Activated effector memory CD4-positive, alpha-beta T cell treated with anti-CD3 and anti-CD28 coated beads, Interleukin-2, amount 50 U/mL, for 16 hours (primary cell): Measurements from ENCODE around the gene RBFOX2.

Experiments
- DNase-seq: peaks from one replicate; pipeline ENCODE4 v3.0.0-alpha.2; 2020

Gene RBFOX2

DNA sequence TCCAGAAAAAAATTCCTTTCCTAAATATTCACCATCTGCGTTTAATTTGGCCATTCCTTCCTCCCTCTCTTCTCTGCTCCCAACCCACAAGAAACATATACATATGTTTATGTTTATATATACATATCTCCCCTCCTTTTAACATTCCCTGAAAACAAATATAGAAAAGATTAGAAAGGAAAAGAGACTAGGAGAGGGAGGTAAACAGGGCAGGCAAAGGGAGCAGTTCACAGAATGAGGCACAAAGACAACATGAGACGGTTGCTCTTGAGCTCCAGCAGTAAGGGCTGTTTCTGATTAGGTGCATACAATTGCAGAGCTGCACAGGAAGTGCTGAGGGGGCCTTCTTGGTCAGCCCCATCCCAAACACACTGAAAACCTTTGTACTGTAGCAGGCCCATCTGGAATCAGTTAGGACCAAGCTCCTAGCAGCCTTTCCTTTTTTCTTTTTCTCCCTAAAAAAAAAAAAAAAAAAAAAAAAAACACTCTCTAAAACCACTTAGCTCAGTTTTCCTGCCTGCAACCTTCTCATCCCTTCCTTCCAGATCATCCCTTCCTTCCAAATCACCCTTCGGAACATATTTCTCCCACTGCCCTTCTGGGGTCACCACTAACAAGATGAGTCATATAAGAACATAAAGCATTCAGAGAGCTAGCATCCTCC is 57.0 kb downstream of the RBFOX2 start:
- DNase-seq: no peak

DNA sequence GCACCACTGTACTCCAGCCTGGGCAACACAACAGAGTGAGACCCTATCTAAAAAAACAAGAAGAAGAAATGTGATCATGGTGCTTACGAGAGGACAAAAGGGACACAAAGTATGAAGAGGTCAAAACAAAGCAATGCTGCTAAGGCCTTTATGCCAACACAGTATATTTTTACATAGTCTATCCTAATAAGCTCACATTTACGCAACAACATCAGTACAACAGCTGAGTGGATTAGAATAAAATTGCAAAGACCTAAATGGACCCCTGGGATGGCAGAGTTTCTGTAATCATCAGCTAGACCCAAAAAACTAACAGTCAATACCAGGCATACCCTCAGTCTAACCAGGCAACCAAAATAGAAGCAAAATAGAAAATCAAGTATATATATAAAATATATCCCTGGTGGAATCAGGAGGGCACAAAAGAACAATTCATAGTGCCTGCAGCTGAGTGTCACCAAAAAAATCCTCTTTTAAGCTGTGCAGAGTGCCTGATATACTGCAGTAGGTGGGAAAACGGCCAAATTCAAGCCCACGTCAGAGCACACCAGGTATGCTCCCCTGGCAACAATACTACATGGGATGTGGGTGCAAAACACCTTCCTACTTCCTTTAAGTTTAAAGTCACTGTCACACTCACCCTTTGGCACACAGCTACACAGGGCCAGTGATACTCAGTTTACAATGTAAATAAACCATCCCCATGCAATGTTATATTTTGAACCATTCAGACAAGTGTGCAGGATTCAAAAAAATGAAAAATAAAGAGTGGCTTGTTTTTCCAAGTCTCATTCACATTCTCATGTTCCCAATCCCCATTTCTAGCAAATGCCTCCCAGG is 57.8 kb downstream of the RBFOX2 start:
- DNase-seq: no peak

DNA sequence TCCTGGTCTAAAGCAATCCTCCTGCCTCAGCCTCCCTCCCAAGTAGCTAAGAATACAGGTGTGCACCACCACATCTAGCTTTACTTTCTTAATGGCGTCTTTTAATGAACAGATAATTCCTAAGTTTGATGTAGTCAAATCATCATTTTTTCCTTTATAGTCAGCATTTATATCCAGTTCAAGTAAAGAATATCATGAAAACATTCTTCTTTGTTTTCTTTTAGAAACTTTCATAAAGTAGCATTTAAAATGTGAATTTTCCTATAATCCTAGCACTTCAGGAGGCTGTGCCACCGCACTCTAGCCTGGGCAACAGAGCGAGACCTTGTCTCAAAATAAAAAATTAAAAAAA is 61.6 kb downstream of the RBFOX2 start:
- DNase-seq: no peak

DNA sequence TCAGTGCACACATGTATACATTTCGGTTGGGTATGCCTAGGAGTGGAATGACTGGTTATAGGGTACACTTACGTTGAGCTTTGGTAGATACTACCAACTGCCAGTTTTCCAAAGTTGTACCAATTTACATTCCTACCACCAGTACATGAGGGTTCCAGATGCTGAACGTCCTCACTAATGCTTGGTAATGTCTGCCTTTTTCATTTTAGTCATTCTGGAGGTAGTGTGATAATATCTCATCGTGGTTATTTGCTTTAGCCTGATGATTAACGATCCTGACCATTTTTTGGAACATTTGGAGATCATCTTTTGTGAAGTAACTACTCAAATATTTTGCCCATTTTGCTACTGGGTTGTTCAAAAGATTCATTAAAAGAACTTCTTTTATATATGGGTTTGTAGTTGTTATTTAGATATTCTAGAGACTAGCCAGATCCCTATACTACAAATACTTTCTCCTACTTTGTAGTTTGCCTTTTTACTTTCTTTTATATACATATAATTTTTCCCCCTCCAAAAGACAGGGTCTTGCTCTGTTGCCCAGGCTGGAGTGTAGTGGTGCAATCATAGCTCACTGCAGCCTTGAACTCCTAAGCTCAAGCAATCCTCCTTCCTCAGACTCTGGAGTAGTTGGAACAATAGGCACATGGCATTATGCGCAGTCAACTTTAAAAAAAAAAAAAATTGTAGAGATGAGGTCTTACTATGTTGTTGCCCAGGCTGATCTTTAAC is 62.1 kb downstream of the RBFOX2 start:
- DNase-seq: no peak

DNA sequence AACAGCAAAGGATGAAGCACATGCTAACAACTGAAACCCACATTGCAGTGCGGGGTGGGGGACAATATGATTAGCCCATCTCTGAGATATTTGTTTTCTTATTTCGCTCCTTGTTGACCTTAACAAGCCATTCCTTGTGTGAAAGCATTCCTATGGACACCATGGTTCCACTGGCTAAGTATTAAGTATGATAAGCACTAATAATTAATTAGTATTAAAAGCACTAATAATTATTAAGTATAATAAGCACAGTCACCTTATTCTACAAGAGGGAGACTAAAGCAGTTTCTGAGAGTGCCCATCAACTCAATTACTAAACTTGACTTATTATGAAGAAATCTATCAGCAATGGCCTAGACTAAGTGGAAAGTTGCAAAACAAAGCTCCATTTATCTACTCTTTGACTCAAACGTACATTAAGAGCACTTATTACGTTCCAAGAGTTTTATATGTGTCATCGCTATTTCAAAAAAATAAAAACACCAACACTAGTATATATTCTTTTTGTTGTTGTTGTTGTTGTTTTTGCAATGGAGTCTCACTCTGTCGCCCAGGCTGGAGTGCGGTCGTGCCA is 65.3 kb downstream of the RBFOX2 start:
- no peak for DNase-seq

DNA sequence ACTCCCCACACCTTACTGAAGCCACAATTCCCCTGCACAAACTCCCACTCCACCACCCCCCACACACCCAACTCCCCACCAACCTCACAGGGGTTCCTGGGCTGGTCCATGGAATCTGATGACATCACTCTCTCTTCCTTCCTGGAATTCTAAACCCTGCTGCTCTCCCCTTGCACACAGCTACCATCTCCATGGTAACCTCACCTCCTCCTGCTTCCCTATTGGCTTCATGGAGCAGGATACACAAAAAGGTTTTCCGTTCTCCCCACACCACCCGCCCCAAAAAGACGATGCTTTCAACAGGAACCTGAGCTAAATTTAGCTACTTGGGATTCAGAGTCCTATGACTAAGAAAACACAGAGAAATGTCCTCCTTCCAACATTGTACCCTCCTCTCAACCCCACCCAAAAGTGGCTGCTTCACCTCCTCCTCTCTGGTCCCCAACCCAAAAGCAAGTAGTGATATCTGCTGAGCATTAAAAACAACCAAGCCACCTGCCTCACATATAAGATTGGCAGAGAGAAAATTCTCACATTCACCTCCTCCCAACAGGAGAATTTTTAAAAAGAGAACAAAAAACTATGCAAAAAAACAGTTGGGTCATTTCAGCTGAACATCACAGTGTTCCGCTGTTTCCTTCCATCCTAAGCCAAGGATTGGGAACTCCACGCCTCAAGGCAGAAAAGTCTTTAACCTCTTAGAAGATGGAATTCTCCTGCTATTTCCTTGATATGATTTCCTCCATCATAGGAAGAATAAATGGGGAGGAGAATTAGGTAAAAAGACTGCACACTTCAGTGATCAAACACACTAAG is 66.9 kb downstream of the RBFOX2 start:
- no peak for DNase-seq

DNA sequence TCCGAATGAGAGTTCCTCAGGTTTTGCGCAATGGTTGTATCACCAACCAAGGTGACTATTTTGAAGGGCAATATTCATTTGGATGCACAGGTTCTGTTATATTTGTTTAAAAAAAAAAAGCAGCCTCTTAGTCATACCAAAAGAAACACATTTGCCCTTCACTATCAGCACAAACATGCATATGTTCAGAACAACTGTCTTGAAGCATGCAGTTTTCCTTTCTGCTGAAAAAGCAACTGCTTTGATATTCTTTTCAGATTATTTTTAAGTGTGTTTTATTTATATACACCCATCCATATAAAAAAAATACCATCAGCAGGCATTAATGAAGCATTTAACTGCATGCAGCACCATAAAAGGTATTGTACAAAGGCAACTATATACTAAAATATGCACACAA is 67.8 kb downstream of the RBFOX2 start:
- DNase-seq: no peak

DNA sequence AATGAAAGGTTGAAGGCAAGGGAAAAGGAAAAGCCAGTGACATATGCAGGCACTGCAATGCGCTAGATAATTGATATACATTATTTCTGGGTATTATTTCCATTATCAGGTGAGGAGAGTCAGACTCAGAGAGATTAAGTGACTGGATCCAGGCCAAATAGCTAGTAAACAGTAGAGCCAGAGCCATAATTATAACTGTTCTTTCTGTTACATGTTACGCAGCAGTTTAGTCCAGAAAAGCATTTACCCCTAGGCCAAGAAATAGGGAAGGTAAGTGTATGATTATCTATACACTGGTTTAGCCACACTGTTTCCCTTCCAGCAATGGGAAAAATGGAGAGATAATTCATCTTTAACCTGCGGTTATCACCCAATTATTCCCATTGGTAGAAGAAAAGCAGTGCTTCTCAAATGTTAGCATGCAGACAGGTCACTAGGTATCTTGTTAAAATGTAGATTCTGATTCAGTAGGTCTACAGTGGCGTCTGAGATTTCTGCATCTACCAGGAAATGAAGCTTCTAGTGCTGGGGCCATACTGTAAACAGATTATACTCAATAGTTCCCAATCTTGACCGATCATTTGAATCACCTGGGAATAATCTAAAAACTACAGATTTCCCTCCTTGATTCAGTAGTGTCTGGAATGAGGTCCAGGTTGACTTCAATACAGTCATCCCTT is 69.4 kb downstream of the RBFOX2 start:
- DNase-seq: no peak

DNA sequence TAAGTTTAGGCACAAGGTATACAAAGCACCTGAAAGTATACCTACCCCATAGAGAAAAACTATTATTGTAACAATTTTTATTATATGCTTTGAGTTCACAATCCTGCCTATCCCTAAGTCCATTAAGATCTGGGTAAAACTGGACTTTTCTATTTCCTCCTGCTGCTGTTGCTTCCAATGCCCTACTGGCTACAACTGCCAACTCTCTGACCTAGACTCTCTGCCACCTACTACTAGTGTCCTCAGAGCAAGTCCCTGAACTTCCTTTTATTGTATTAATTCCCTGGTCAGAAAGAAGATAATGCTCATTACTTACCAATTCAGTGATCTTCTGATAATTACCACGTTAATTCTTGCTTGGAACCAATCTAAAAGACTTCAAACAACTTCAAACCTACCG is 70.3 kb downstream of the RBFOX2 start:
- no peak for DNase-seq

DNA sequence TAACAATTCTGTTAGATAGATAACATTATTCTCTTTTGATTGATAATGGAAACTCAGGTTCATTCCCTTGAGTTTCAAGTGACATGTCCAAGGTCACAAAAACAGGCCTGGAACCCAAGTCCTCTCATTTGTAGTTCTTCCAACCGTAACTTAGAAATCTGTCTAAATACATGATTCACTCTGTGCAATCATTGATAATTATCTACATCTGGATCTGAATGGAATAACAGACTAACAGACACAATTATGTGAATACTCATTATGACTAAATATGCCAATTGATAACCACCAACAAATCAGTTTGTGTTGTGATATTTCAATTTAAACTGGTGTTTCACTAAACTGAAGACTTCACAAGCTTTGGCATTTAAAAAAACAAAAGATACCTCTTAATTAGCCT is 71.0 kb downstream of the RBFOX2 start:
- no peak for DNase-seq

DNA sequence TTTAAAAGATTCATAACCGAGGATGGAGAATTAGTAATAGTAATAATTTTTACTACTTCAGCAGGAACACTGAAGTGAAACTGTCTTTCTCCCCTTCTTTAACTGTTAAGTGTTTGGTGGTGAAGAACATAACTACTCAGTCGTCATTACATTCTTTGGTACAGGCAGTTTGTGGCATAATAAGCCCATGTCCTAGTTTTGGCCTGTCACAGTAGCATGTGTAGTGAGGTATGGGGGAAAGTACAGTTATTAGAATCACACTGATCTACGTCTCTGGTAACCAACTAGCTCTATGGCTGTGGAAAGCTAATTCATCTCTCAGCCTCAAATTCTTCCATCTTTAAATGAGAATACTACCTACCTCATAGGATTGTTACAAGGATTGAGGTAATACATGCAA is 71.8 kb downstream of the RBFOX2 start:
- no peak for DNase-seq

DNA sequence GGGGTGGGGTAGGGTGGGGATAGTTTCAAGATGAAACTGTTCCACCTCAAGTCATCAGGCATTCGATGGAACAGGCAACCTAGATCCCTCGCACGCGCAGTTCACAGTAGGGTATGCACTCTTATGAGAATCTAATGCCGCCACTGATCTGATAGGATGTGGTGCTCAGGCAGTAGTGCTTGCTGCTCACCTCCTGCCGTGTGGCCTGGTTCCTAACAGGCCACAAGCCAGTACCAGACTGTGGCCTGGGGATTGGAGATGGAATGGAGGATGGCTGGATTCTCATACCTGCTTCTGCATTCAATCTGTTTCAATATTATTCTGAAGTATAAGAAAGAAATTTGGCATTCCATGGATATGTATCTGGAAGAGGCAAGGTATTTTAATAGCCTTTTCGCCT is 73.1 kb downstream of the RBFOX2 start:
- DNase-seq: no peak

DNA sequence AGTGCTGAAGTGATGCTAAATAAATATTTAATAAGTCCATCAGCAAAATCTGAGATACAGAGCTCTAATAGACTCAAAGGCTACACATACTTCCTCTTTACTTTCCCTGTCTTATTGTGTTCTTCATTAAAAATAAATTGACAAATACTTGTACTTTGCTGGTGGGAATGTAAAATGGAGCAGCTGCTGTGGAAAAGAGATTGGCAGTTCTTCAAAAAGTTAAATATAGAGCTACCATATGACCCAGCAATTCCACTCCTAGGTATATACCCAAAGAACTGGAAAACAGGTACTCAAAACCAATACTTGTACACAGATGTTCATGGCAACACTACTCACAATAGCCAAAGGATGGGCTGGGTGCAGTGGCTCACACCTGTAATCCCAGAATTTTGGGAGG is 76.0 kb downstream of the RBFOX2 start:
- no peak for DNase-seq

DNA sequence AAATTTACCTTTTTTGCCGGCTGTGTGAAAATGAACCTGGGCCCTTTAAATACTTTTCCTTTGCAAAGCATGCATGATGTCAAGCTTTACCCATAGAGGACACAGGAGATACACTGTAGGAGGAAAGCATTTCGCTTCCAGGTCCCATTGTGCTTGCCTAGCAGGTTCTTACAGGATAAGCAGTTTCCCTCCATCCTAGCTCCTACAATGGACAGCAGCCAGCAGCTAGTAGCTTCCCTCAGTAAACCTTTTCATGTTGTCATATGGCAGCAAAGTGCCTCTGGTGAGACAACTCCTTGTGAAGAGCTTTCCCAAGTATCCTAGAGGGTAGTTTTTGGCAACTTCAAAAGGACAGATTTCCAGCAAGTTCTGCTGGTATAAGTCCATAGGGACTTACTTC is 78.4 kb downstream of the RBFOX2 start:
- no peak for DNase-seq

DNA sequence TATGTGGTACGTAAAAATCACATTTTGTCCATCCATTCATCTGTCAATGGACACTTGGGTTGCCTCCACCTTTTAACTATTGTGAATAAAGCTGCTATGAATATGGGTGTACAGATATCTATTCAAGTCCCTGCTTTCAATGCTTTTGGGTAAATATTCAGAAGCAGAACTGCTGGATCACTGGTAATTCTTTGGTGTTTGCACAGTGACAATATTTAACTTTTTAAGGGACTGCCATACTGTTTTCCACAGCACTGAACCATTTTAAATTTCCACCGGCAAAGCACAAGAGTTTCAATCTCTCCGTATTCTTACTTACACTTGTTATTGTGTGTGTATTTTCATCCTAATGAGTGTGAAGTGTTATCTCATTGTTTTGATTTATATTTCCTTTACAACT is 79.4 kb downstream of the RBFOX2 start:
- DNase-seq: no peak

DNA sequence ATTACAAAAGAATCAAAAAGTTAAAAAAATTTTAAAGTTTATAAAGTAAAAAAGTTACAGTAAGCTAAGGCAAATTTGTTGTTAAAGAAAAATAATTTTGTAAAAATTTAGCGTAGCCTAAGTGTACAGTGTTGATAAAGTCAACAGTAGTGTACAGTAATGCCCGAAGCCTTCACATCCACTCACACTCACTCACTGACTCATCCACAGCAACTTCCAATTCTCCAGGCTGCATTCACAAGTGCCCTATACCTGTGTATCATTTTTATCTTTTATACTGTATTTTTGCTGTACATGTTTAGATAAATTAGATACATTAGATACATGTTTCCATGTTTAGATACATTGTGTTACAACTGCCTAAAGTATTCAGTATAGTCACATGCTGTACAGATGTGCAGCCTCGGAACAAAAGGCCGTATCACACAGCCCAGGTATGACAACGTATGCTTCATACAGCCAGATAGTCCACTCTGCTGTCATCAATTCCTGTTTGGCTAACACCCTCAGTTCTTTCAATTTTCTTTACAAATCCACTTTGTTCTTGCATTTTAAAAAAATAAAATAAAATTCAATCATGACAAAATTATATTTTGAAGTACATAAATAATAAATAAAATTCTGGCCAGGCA is 80.7 kb downstream of the RBFOX2 start:
- no peak for DNase-seq

DNA sequence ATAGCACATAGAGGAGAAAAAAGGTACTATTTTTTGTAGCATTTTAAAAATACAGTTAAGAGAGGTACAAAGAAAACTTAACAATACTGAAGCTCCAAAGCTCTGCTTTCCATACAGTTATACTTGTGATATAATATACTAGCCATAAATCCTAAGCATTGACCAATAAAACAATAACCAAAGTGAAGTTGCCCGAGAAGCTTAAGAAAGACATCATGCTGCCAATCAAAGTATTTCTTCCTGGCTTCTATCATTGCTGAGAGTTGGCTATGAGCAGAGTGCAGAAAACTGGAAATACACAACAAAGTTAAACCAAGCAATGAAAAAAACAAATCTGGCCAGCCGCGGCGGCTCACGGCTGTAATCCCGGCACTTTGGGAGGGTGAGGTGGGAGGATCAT is 84.2 kb downstream of the RBFOX2 start:
- no peak for DNase-seq

DNA sequence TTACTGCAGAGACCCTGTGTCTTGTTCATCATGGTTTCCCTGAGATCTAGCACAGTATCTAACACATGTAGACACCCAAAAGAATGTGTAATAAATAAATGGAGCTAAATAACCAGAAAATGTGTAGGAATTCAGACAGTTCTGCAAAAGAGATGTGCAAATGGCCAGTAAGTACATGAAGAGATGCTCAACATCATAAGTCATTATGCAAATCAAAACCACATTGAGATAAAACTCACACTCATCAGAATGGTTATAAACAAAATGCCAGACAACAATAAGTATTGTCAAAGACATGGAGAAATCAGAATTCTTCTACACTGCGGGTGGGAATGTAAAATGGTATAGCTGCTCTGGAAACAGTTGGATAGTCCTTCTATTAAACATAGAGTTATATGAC is 88.5 kb downstream of the RBFOX2 start:
- DNase-seq: no peak

DNA sequence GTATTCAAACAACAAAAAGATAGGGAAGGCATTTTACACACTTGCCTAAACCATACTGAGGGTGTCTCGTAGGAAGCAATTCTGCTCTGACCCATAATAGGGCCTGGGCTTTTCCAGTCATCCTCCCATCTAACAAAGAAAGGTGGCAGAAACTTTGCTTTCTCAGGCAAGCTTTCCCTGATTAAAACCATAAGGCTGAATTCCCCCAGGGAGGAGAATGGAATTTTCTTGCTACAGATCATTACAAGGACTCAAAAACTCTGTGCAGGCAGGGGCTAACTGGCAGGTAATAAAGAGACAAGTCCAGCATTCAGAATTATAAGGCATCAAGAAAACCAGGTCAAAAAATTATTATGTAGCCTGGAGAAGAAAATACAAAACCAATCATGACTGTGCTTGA is 90.4 kb downstream of the RBFOX2 start:
- DNase-seq: no peak

DNA sequence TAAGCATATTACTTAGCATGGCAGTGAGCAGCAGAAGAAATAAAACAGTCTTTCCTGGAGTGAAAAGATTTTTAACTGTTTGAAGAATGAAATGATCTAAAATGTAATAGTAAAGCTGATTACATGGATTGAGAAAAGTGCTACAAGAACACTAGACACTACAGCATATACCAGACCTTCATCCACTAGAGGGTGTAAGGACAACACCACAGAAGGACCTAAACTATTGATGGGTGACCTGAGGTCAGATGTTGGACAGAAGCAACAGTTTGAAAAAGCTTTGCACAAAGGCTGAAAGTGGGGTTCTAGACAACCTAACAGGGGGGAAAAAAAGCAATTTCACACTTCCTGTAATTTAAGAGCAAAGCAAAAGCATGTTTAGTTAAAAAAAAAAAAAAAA is 97.7 kb downstream of the RBFOX2 start:
- DNase-seq: no peak

DNA sequence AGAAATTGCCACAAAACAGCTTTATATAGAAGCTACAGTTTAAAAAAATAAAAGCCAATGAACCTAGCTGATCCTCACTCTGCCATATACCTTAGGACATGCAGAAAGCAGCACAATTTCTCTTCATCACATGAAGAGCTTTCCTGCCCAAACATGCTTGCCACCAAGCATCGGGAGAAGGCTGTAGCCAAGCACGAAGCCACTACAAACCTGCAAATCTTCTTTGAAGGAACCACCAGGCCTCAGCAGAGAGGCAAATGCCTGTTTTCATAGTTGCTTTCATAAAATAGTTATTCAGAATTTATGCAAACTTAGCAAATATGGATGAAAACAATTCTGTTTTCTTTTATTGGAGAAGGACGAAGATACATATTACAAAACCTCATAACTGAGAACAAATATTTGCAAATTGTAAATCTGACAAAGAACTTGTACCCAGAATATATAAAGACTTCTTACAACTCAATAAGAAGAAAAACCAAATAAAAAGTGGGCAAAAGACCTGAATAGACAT is 100.3 kb downstream of the RBFOX2 start:
- no peak for DNase-seq

DNA sequence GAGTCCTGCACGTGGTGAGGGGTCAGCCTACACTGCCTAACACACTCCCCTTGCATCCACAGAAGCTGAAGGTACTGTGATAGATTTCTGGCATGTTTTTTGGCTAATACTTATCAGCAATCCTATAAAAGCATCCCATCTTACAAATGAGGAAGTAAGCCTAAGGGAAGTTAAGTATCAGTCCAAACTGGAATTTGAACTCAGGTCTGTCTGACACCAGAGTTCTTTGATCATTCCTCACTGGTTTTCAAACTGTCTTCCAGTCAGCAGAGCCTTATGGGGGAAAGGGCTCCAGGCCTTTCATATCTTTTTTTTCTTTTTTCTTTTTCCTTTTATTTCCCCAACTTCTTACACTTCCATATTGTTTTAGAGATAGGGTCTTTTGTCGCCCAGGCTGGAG is 105.6 kb downstream of the RBFOX2 start:
- DNase-seq: no peak
